WI38 (cell line): ENCODE measurements around the gene NADK2.

Source experiments
- H3K4me3 ChIP-seq: 2 replicates; pipeline ENCODE4 v1.5.1; 2011; ENCODE audit warnings: low read depth, mild to moderate bottlenecking, control low read depth, low read length
- TF ChIP-seq, protein P1 (sequence below): IDR thresholded peaks from 2 replicates; pipeline ENCODE4 v1.5.1; 2012; ENCODE audit warnings: low read depth, mild to moderate bottlenecking, control low read depth, low read length

Gene NADK2

DNA sequence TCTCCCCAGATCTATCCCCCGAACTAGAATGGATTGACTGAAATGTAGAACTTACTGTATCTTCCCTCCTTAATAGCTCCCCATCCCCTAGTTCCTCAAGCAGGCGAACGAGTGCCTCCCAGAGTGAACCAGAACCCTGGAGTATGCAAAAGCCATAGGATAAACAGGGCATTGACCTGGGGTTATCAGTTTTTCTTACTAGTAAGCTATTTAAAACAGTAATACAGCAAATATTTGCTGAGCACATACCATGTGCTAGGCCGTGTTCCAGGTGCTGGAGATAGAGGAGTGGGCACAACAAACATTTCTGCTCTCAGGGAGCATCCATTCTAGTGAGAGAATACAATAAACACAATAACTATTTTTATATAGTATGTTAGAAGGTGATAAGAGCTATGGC is 88.0 kb downstream of the NADK2 start:
- peak overlapping the region; percentile 69; the same call in 1 of the 2 replicates for H3K4me3 ChIP-seq
- TF ChIP-seq, protein P1, sequence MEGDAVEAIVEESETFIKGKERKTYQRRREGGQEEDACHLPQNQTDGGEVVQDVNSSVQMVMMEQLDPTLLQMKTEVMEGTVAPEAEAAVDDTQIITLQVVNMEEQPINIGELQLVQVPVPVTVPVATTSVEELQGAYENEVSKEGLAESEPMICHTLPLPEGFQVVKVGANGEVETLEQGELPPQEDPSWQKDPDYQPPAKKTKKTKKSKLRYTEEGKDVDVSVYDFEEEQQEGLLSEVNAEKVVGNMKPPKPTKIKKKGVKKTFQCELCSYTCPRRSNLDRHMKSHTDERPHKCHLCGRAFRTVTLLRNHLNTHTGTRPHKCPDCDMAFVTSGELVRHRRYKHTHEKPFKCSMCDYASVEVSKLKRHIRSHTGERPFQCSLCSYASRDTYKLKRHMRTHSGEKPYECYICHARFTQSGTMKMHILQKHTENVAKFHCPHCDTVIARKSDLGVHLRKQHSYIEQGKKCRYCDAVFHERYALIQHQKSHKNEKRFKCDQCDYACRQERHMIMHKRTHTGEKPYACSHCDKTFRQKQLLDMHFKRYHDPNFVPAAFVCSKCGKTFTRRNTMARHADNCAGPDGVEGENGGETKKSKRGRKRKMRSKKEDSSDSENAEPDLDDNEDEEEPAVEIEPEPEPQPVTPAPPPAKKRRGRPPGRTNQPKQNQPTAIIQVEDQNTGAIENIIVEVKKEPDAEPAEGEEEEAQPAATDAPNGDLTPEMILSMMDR: no peak

DNA sequence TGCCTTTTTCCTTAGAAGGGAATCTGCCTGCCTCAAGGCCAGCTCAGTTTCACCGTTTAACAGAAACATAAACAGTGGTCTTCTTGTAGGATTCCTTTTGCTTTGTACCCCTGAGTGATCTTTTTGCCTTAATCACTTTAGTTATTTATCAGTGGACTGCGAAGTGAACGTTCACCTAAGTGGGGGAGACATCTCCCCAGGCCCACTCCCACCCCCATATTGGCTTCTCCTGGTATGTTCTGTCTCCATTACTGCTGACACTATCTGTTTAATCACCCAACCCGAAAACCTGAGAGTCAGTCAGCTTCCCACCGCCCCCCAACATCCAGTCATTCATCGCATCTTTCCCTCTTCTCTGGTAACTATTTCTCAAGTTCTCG is 88.4 kb downstream of the NADK2 start:
- peak overlapping the region; percentile 69 for H3K4me3 ChIP-seq
- TF ChIP-seq, protein P1: no peak

DNA sequence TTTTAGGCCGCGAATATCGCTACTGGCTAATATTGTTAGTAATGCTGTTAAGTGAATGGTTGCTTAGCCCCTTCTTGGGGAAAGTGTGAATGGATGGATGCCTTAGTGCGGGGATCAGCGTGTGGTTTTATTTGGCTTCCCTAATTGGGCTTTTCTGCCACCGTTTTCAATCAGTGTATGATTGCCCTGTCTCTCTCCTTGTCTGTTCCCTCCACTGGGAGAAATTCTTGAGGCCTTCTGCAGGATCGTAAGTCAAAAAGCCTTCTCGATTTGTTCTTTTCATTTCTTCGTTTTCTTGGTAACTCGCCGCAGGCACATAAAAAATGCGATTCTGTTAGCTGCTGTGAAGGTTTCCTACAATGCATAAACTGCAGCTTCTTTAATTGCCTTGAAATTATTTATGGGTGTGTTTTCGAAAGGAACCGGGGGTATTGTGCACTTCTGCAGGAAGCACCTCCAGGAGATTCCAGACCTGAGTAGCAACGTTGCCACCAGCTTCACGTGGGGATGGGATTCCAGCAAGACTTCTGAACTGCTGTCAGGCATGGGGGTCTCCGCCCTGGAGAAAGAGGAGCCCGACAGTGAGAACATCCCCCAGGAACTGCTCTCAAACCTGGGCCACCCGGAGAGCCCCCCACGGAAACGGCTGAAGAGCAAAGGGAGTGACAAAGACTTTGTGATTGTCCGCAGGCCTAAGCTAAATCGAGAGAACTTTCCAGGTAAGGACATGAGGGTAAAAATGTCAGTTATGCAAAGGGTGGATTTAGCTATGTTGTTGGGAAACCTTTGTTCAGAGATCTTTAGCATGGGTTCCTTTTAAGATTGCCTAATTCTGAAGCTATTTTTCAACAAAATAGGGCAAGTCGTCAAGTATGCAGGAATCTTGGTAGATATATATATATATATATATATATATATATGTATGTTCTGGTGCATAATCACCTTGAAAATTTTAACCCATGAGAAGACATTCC is 89.1 kb downstream of the NADK2 start:
- H3K4me3 ChIP-seq: peak overlapping the region; percentile 69
- TF ChIP-seq, protein P1: no peak

GRCh38 chr5:36151434-36152323 is 90.0 kb downstream of the NADK2 start, which contains the start of the genes LMBRD2 and SKP2:
LMBRD2 (minus strand) TSS chr5:36151887; CDS start chr5:36143349, 8,538 bp downstream.
SKP2 (plus strand) TSS chr5:36152111; CDS start chr5:36152263, 152 bp downstream.
- TF ChIP-seq, protein P1: no peak
- peak within 1 kb of the TSS; percentile 69 for H3K4me3 ChIP-seq

DNA sequence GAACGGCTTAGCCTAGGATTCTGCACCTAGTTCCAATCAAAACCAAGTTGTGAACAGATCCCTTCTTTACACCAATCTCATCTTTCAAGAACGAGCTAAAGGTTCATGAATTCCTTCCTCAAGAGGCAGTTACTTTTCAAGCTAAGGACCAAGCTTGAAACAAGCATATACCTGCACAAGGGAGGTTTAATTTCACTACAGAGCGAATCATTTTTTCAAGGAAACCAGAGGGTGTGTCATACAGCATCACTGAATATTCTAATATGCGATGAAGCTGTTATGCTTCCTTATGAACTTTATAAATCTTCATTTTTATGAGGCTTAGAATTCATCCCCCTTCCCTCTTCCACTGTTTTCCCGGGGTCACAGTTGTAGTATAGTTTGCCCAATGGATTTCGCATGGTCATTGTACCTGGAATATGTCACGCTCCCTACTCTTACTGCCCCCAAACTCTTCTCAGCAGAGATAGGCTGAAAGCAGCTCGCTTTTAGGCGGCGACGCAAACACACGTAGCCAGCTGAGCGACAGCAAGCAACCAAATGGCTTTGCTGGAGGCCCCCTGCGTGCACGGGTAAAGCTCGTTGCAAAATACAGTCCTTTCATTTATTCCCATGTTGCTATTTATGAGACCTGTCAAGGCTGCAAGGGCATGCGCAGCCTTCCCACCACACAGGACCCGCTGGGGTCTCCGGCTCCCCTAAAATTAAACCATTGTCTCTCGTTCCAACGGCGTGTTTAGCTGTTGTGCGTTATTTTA is 90.9 kb downstream of the NADK2 start:
- TF ChIP-seq, protein P1: no peak
- H3K4me3 ChIP-seq: peak overlapping the region; percentile 69

- TF ChIP-seq, protein P1: no peak
- H3K4me3 ChIP-seq: no peak overlapping the region
Observed at GRCh38 chr5:36147681-36148080, 94.0 kb downstream of the NADK2 start.
